ENCODE results near the gene CASP5.
"Not testable (repeated sequence)": the region's sequence is repeated elsewhere in the genome, so short reads cannot be mapped to it uniquely, and the experiment has no call there.

The CASP5 gene
- total RNA-seq: 0 to 23.0 (median 0.95) reads per million in 18 experiments

- peak; percentile 71 for DNase-seq
These were observed at the start of gene CASP5 for GRCh38 chr11:105023003-105023402. CASP5 (minus strand) TSS chr11:105023168; CDS start chr11:105023136, 32 bp downstream.

GRCh38 chr11:105072080-105072479 lies 49.1 kb upstream of the CASP5 start:
- DNase-seq: peak in 1 of 2 donors; percentile 79

- DNase-seq: peak; percentile 65 to 72
These were observed 48.2 kb upstream of the CASP5 start for GRCh38 chr11:105071089-105071732.

GRCh38 chr11:105070306-105070705 lies 47.3 kb upstream of the CASP5 start:
- peak; percentile 65 to 75 for DNase-seq

GRCh38 chr11:105069749-105070148 lies 46.8 kb upstream of the CASP5 start:
- DNase-seq: not testable (repeated sequence)

- not testable (repeated sequence) for DNase-seq
These were observed 40.4 kb upstream of the CASP5 start for GRCh38 chr11:105063245-105063941.

- no peak for DNase-seq
These were observed 34.5 kb upstream of the CASP5 start for GRCh38 chr11:105057432-105057831.

GRCh38 chr11:105056446-105056845 lies 33.5 kb upstream of the CASP5 start:
- DNase-seq: no peak

- DNase-seq: peak in 1 of 2 donors; percentile 58
These were observed 31.9 kb upstream of the CASP5 start for GRCh38 chr11:105054723-105055493.

GRCh38 chr11:105052487-105052886 lies 29.5 kb upstream of the CASP5 start:
- DNase-seq: no peak

- DNase-seq: no peak
These were observed 28.6 kb upstream of the CASP5 start for GRCh38 chr11:105051559-105051958.

- DNase-seq: no peak
These were observed 26.5 kb upstream of the CASP5 start for GRCh38 chr11:105049481-105049880.

GRCh38 chr11:105046898-105047579 lies 24.1 kb upstream of the CASP5 start:
- peak; percentile 70 to 83 for DNase-seq

- peak; percentile 38 to 73 for DNase-seq
These were observed 22.8 kb upstream of the CASP5 start for GRCh38 chr11:105045676-105046296.

- DNase-seq: peak; percentile 78 to 80
These were observed 21.9 kb upstream of the CASP5 start, which contains the start of gene CARD16 for GRCh38 chr11:105044557-105045524. CARD16 (minus strand) TSS chr11:105045335; CDS start chr11:105045297, 38 bp downstream.

- no peak for DNase-seq
These were observed 19.2 kb upstream of the CASP5 start for GRCh38 chr11:105042178-105042577.

- DNase-seq: no peak
These were observed 17.7 kb upstream of the CASP5 start for GRCh38 chr11:105040703-105041102.

GRCh38 chr11:105034813-105035620 lies 12.0 kb upstream of the CASP5 start, which contains the start of gene CASP1:
CASP1 (minus strand) TSS chr11:105035144; CDS start chr11:105035113, 31 bp downstream.
- peak; percentile 76 to 83 for DNase-seq

GRCh38 chr11:105034388-105034787 lies 11.4 kb upstream of the CASP5 start:
- DNase-seq: peak in 1 of 2 donors; percentile 19

GRCh38 chr11:105033781-105034180 lies 10.8 kb upstream of the CASP5 start:
- DNase-seq: no peak

All from inflammatory macrophage (primary cell).